Activated CD4-positive, alpha-beta memory T cell treated with anti-CD3 and anti-CD28 coated beads for 36 hours (primary cell): ENCODE data around the gene MKRN2OS. TPM values are rescaled to one million over a fixed set of nuclear protein-coding genes. Genes with fewer than 3 reads are reported as not detected.
A peak's percentile ranks its signal among the peaks of the same experiment; 100 is the strongest.

ENCODE experiments used
- CTCF ChIA-PET: fragments of 350-600 bp; sonication (Branson Sonifier 250); formaldehyde crosslinking; loops from one replicate; lab custom pipeline; 2021; ENCODE audit warnings: antibody characterized with exemption, inconsistent platforms; lab: Charles Lee
- POLR2A ChIA-PET: fragments of 350-600 bp; sonication (Branson Sonifier 250); formaldehyde crosslinking; loops from one replicate; lab custom pipeline; 2021; ENCODE audit warnings: antibody characterized with exemption; lab: Charles Lee
- DNase-seq: peaks from one replicate; pipeline ENCODE4 v3.0.0-alpha.2; 2020
- H3K27ac Mint-ChIP-seq: one replicate; pipeline ENCODE4 v1.8.0; 2021; ENCODE audit warnings: mixed read lengths
- H3K27me3 Mint-ChIP-seq: one replicate; pipeline ENCODE4 v1.8.0; 2021; ENCODE audit warnings: mixed read lengths
- H3K36me3 Mint-ChIP-seq: one replicate; pipeline ENCODE4 v1.8.0; 2021; ENCODE audit warnings: mixed read lengths
- H3K4me1 Mint-ChIP-seq: one replicate; pipeline ENCODE4 v1.8.0; 2021; ENCODE audit warnings: low read depth, mixed read lengths
- H3K4me3 Mint-ChIP-seq: one replicate; pipeline ENCODE4 v1.8.0; 2021; ENCODE audit warnings: mild to moderate bottlenecking, mixed read lengths
- H3K9me3 Mint-ChIP-seq: one replicate; pipeline ENCODE4 v1.8.0; 2021; ENCODE audit warnings: mixed read lengths
- intact Hi-C: fragments of 100-400 bp; cut with micrococcal nuclease; formaldehyde crosslinking; loops from one replicate; pipeline ENCODE4 v1.15.1; 2023
- total RNA-seq, 2 experiments: library from RNA; stranded (reverse); gene quantifications; one replicate each; pipeline ENCODE4 v1.2.3, GENCODE V29; 2021

The MKRN2OS gene
- total RNA-seq, 2 experiments from 2014 or later: not detected

- intact Hi-C loops: no loop called here
- no peak overlapping the region for H3K4me3 Mint-ChIP-seq
- POLR2A ChIA-PET: no interaction called here
These were observed 3.7 kb downstream of the MKRN2OS start for GRCh38 chr3:12541625-12542024.

GRCh38 chr3:12536423-12536822 lies 8.9 kb downstream of the MKRN2OS start:
- no peak overlapping the region for H3K4me3 Mint-ChIP-seq
- H3K27ac Mint-ChIP-seq: no peak overlapping the region
- DNase-seq: no peak
- H3K36me3 Mint-ChIP-seq: peaks cover 15% of the 10 kb centered on the region
- ChIA-PET POLR2A (interaction anchor here (0.5 kb wide), 1 partner anchor 25 kb away, joined by 3 read pairs; no protein-coding TSS in a partner anchor), CTCF (no interaction called here)
- H3K27me3 Mint-ChIP-seq: no peaks in the 10 kb centered on the region
- intact Hi-C loops: no loop called here
- no peaks in the 10 kb centered on the region for H3K9me3 Mint-ChIP-seq
- H3K4me1 Mint-ChIP-seq: peaks cover 5% of the 10 kb centered on the region

More at GRCh38 chr3:12541625-12542024, 3.7 kb downstream of the MKRN2OS start:
- H3K36me3 Mint-ChIP-seq: no peaks in the 10 kb centered on the region
- H3K27ac Mint-ChIP-seq: no peak overlapping the region
- no peaks in the 10 kb centered on the region for H3K9me3 Mint-ChIP-seq
- CTCF ChIA-PET: no interaction called here
- H3K27me3 Mint-ChIP-seq: no peaks in the 10 kb centered on the region
- no peak for DNase-seq
- H3K4me1 Mint-ChIP-seq: no peaks in the 10 kb centered on the region

GRCh38 chr3:12532182-12532581 lies 13.1 kb downstream of the MKRN2OS start:
- Mint-ChIP-seq H3K9me3 (no peaks in the 10 kb centered on the region), H3K4me3 (no peak overlapping the region), H3K27me3 (no peaks in the 10 kb centered on the region), H3K36me3 (peaks cover 29% of the 10 kb centered on the region), H3K27ac (no peak overlapping the region), H3K4me1 (peaks cover 5% of the 10 kb centered on the region)
- ChIA-PET POLR2A (no interaction called here), CTCF (no interaction called here)
- intact Hi-C loops: no loop called here
- peak; percentile 12 for DNase-seq

- no peak for DNase-seq
- Mint-ChIP-seq H3K36me3 (peaks cover 41% of the 10 kb centered on the region), H3K27ac (no peak overlapping the region), H3K4me1 (peaks cover 5% of the 10 kb centered on the region), H3K9me3 (no peaks in the 10 kb centered on the region), H3K4me3 (no peak overlapping the region), H3K27me3 (no peaks in the 10 kb centered on the region)
- intact Hi-C loops: no loop called here
- ChIA-PET CTCF (no interaction called here), POLR2A (no interaction called here)
These were observed 17.5 kb downstream of the MKRN2OS start for GRCh38 chr3:12527757-12528143.

- no peak overlapping the region for H3K27ac Mint-ChIP-seq
- H3K9me3 Mint-ChIP-seq: no peaks in the 10 kb centered on the region
- ChIA-PET CTCF (interaction anchor here (0.9 kb wide), 1 partner anchor 15 kb away, joined by 3 read pairs; no protein-coding TSS in a partner anchor), POLR2A (interaction anchor here (0.8 kb wide), 1 partner anchor 11 kb away, joined by 5 read pairs; no protein-coding TSS in a partner anchor)
- intact Hi-C loops: no loop called here
- no peaks in the 10 kb centered on the region for H3K4me1 Mint-ChIP-seq
- H3K36me3 Mint-ChIP-seq: peaks cover 35% of the 10 kb centered on the region
- no peak overlapping the region for H3K4me3 Mint-ChIP-seq
- no peaks in the 10 kb centered on the region for H3K27me3 Mint-ChIP-seq
- DNase-seq: no peak
These were observed 22.6 kb downstream of the MKRN2OS start for GRCh38 chr3:12522721-12523120.

GRCh38 chr3:12521010-12521409 lies 24.3 kb downstream of the MKRN2OS start:
- no peaks in the 10 kb centered on the region for H3K27me3 Mint-ChIP-seq
- H3K4me3 Mint-ChIP-seq: no peak overlapping the region
- ChIA-PET POLR2A (no interaction called here), CTCF (no interaction called here)
- DNase-seq: no peak
- no peaks in the 10 kb centered on the region for H3K4me1 Mint-ChIP-seq
- intact Hi-C loops: no loop called here
- H3K9me3 Mint-ChIP-seq: no peaks in the 10 kb centered on the region
- peaks cover 26% of the 10 kb centered on the region for H3K36me3 Mint-ChIP-seq
- no peak overlapping the region for H3K27ac Mint-ChIP-seq

- CTCF ChIA-PET: interaction anchor here (0.6 kb wide), 1 partner anchor 49 kb away, joined by 3 read pairs; no protein-coding TSS in a partner anchor
- intact Hi-C loops: no loop called here
- no peak for DNase-seq
- H3K27ac Mint-ChIP-seq: no peak overlapping the region
- no peaks in the 10 kb centered on the region for H3K4me1 Mint-ChIP-seq
- H3K27me3 Mint-ChIP-seq: no peaks in the 10 kb centered on the region
- H3K9me3 Mint-ChIP-seq: no peaks in the 10 kb centered on the region
- H3K4me3 Mint-ChIP-seq: no peak overlapping the region
- H3K36me3 Mint-ChIP-seq: peaks cover 21% of the 10 kb centered on the region
- POLR2A ChIA-PET: no interaction called here
These were observed 26.9 kb downstream of the MKRN2OS start for GRCh38 chr3:12518261-12519028.

- H3K4me1 Mint-ChIP-seq: no peaks in the 10 kb centered on the region
- H3K4me3 Mint-ChIP-seq: no peak overlapping the region
- ChIA-PET CTCF (no interaction called here), POLR2A (no interaction called here)
- intact Hi-C loops: no loop called here
- no peak for DNase-seq
- H3K27ac Mint-ChIP-seq: no peak overlapping the region
- H3K9me3 Mint-ChIP-seq: no peaks in the 10 kb centered on the region
- H3K27me3 Mint-ChIP-seq: no peaks in the 10 kb centered on the region
- peaks cover 23% of the 10 kb centered on the region for H3K36me3 Mint-ChIP-seq
These were observed 28.4 kb downstream of the MKRN2OS start for GRCh38 chr3:12516873-12517272.

GRCh38 chr3:12515631-12516030 lies 29.7 kb downstream of the MKRN2OS start:
- Mint-ChIP-seq H3K27me3 (no peaks in the 10 kb centered on the region), H3K4me3 (no peak overlapping the region), H3K4me1 (no peaks in the 10 kb centered on the region), H3K9me3 (no peaks in the 10 kb centered on the region), H3K36me3 (peaks cover 23% of the 10 kb centered on the region), H3K27ac (no peak overlapping the region)
- intact Hi-C loops: no loop called here
- no peak for DNase-seq
- ChIA-PET POLR2A (no interaction called here), CTCF (no interaction called here)

GRCh38 chr3:12513694-12514446 lies 31.4 kb downstream of the MKRN2OS start:
- Mint-ChIP-seq H3K4me3 (no peak overlapping the region), H3K36me3 (peaks cover 18% of the 10 kb centered on the region), H3K27me3 (no peaks in the 10 kb centered on the region), H3K9me3 (no peaks in the 10 kb centered on the region), H3K27ac (no peak overlapping the region), H3K4me1 (no peaks in the 10 kb centered on the region)
- no peak for DNase-seq
- intact Hi-C loops: no loop called here
- ChIA-PET POLR2A (no interaction called here), CTCF (interaction anchor here (0.6 kb wide), 1 partner anchor 375 kb away, joined by 4 read pairs; no protein-coding TSS in a partner anchor)

GRCh38 chr3:12512534-12513118 lies 32.7 kb downstream of the MKRN2OS start:
- ChIA-PET POLR2A (no interaction called here), CTCF (interaction anchor here (0.9 kb wide), 1 partner anchor 33 kb away, joined by 3 read pairs; the partner anchor contains the start of gene MKRN2OS)
- H3K4me3 Mint-ChIP-seq: no peak overlapping the region
- peaks cover 19% of the 10 kb centered on the region for H3K36me3 Mint-ChIP-seq
- intact Hi-C loops: no loop called here
- H3K27ac Mint-ChIP-seq: no peak overlapping the region
- no peaks in the 10 kb centered on the region for H3K4me1 Mint-ChIP-seq
- no peak for DNase-seq
- no peaks in the 10 kb centered on the region for H3K27me3 Mint-ChIP-seq
- H3K9me3 Mint-ChIP-seq: no peaks in the 10 kb centered on the region

GRCh38 chr3:12509466-12509865 lies 35.8 kb downstream of the MKRN2OS start:
- H3K27me3 Mint-ChIP-seq: no peaks in the 10 kb centered on the region
- H3K36me3 Mint-ChIP-seq: peaks cover 32% of the 10 kb centered on the region
- CTCF ChIA-PET: no interaction called here
- no peak overlapping the region for H3K4me3 Mint-ChIP-seq
- H3K4me1 Mint-ChIP-seq: no peaks in the 10 kb centered on the region
- POLR2A ChIA-PET: no interaction called here
- no peak for DNase-seq
- no peaks in the 10 kb centered on the region for H3K9me3 Mint-ChIP-seq
- intact Hi-C loops: no loop called here
- no peak overlapping the region for H3K27ac Mint-ChIP-seq
